Measurements from ENCODE around the gene ARMC8. TPM values are rescaled to one million over a fixed set of nuclear protein-coding genes. Genes with fewer than 3 reads are reported as not detected.

The ARMC8 gene
- total and polyA plus RNA-seq, 7 donors = 25.4 to 92.1 (median 40.1) TPM

DNA sequence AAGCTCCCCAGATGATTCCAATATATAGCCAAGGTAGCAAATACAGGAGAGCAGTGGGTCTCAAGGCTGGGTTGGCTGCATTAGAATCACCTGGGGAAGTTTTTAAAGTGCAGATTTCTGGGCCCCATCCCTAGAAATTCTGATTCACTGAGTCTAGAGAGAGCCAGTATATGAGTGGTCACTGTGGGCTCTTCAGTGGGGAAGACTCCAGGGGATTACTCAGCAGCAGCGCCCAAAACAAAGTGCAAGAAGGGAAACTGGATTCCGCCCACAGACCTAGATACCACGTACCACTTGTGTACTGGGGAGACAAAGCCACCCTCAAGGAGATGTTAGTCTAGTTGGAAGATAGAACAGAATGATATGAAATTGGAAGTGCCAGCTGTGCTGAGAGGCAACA lies 102.6 kb downstream of the ARMC8 start:
- Histone ChIP-seq H3K27ac (no peak overlapping the region), H3K4me3 (no peak overlapping the region), H3K36me3 (ENCODE audit: insufficient read depth in 1 of 2, low read depth in 1 of 2) (peaks cover 22 to 100% of the 10 kb centered on the region in 2 donors), H3K4me1 (no peaks in the 10 kb centered on the region), H3K9me3 (no peaks in the 10 kb centered on the region), H3K27me3 (ENCODE audit: insufficient read depth in 3 of 3, low read length in 2 of 3) (no peaks in the 10 kb centered on the region)
- WGBS, 3 donors = 97 to 99% (median 97%) methylated on average over 3 of the region's 3 CpGs
- DNase-seq = no peak
- intact Hi-C loops (cut with DNase I) = no loop called here
- ATAC-seq = no peak
- no peak for TF ChIP-seq CTCF (IDR thresholded peaks at IDR 0.05)

- peaks cover 6 to 80% of the 10 kb centered on the region in 2 donors for H3K36me3 ChIP-seq (ENCODE audit: insufficient read depth in 1 of 2, low read depth in 1 of 2)
- ATAC-seq = no peak
- no peak for TF ChIP-seq CTCF (IDR thresholded peaks at IDR 0.05)
These were observed 109.5 kb downstream of the ARMC8 start for GRCh38 chr3:138296639-138297038.

GRCh38 chr3:138297059-138297607 lies 110.0 kb downstream of the ARMC8 start:
- WGBS, 3 donors = 87 to 93% (median 90%) methylated on average over 5 of the region's 5 CpGs
- H3K4me1 ChIP-seq = peaks cover 22% of the 10 kb centered on the region
- H3K9me3 ChIP-seq = no peaks in the 10 kb centered on the region
- H3K36me3 ChIP-seq (ENCODE audit: insufficient read depth in 1 of 2, low read depth in 1 of 2) = peaks cover 6 to 75% of the 10 kb centered on the region in 2 donors
- intact Hi-C loops (cut with DNase I) = no loop called here
- DNase-seq (no peak), ATAC-seq (no peak)
- H3K27ac ChIP-seq = no peak overlapping the region
- no peaks in the 10 kb centered on the region for H3K27me3 ChIP-seq (ENCODE audit: insufficient read depth in 3 of 3, low read length in 2 of 3)
- TF ChIP-seq CTCF (IDR thresholded peaks at IDR 0.05) = no peak
- no peak overlapping the region for H3K4me3 ChIP-seq

More at GRCh38 chr3:138296639-138297038, 109.5 kb downstream of the ARMC8 start:
- Histone ChIP-seq H3K9me3 (no peaks in the 10 kb centered on the region), H3K27ac (no peak overlapping the region), H3K27me3 (ENCODE audit: insufficient read depth in 3 of 3, low read length in 2 of 3) (no peaks in the 10 kb centered on the region), H3K4me1 (peaks cover 21% of the 10 kb centered on the region), H3K4me3 (no peak overlapping the region)
- intact Hi-C loops (cut with DNase I) = no loop called here
- 83 to 93% (median 91%) methylated on average over 1 of the region's 1 CpG for WGBS, 3 donors
- DNase-seq = no peak

GRCh38 chr3:138297876-138298275 lies 110.8 kb downstream of the ARMC8 start:
- no peak for DNase-seq
- H3K9me3 ChIP-seq = no peaks in the 10 kb centered on the region
- WGBS, 3 donors = 86 to 97% (median 95%) methylated on average over 1 of the region's 1 CpG
- peaks cover 22% of the 10 kb centered on the region for H3K4me1 ChIP-seq
- H3K4me3 ChIP-seq = no peak overlapping the region
- ATAC-seq = no peak
- no peak overlapping the region for H3K27ac ChIP-seq
- intact Hi-C loops (cut with DNase I) = no loop called here
- H3K27me3 ChIP-seq (ENCODE audit: insufficient read depth in 3 of 3, low read length in 2 of 3) = no peaks in the 10 kb centered on the region
- no peak for TF ChIP-seq CTCF (IDR thresholded peaks at IDR 0.05)
- H3K36me3 ChIP-seq (ENCODE audit: insufficient read depth in 1 of 2, low read depth in 1 of 2) = peaks cover 6 to 68% of the 10 kb centered on the region in 2 donors

- Histone ChIP-seq H3K27me3 (ENCODE audit: insufficient read depth in 3 of 3, low read length in 2 of 3) (no peaks in the 10 kb centered on the region), H3K36me3 (ENCODE audit: insufficient read depth in 1 of 2, low read depth in 1 of 2) (peaks cover 6 to 45% of the 10 kb centered on the region in 2 donors), H3K4me1 (peaks cover 22% of the 10 kb centered on the region), H3K27ac (peak overlapping the region; percentile 76), H3K4me3 (no peak overlapping the region), H3K9me3 (no peaks in the 10 kb centered on the region)
- intact Hi-C loops (cut with DNase I) = no loop called here
- no peak for TF ChIP-seq CTCF (IDR thresholded peaks at IDR 0.05)
- WGBS, 3 donors = 25 to 42% (median 25%) methylated on average over 2 of the region's 2 CpGs
- DNase-seq = peak in 1 of 2 donors; percentile 61
- peak; percentile 90 to 97 (median 96) for ATAC-seq
These were observed 113.5 kb downstream of the ARMC8 start for GRCh38 chr3:138300647-138301046.

Data from psoas muscle (tissue), 8 donors.